NK-92 (cell line): ENCODE measurements around the gene ELOVL2.
"Not testable (repeated sequence)": the region's sequence is repeated elsewhere in the genome, so short reads cannot be mapped to it uniquely, and the experiment has no call there.

ENCODE experiments used
- DNase-seq: peaks from one replicate; lab custom pipeline; 2025; ENCODE audit not compliant: unreplicated experiment; lab: John Stamatoyannopoulos, UW

The ELOVL2 gene

GRCh38 chr6:10989587-10989986, 54.5 kb downstream of the ELOVL2 start:
- DNase-seq, result no peak

DNA sequence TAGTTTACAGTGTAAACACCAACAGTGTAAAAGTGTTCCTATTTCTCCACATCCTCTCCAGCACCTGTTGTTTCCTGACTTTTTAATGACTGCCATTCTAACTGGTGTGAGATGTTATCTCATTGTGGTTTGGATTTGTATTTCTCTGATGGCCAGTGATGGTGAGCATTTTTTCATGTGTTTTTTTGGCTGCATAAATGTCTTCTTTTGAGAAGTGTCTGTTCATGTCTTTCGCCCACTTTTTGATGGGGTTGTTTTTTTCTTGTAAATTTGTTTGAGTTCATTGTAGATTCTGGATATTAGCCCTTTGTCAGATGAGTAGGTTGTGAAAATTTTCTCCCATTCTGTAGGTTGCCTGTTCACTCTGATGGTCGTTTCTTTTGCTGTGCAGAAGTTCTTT, 59.1 kb downstream of the ELOVL2 start:
- DNase-seq, result not testable (repeated sequence)

- no peak for DNase-seq
Observed at GRCh38 chr6:10981409-10981808, 62.7 kb downstream of the ELOVL2 start.

GRCh38 chr6:10979603-10980002, 64.5 kb downstream of the ELOVL2 start:
- DNase-seq, result no peak

- no peak for DNase-seq
Observed at GRCh38 chr6:10977231-10977968, 66.7 kb downstream of the ELOVL2 start.

- DNase-seq, result no peak
Observed at GRCh38 chr6:10976571-10976970, 67.5 kb downstream of the ELOVL2 start.

DNA sequence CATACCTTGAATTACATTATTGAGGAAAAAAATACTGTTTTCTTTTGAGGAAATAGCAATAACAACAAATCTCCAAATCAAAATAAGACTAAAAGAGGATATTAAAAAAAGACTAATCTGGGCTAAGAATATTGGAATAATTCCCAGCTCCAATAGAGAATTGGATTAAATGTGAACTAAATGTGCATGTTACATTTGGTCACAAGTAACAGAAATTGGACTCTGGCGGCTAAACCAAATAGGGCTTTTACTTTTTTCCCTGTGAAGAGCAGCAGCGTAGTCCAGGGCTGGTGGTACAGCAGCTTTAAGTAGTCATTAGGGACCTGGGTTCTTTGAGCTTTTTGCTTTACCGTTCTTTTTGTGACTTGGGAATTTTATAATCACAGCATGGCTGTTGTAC, 71.9 kb downstream of the ELOVL2 start:
- no peak for DNase-seq

GRCh38 chr6:10970731-10971130, 73.4 kb downstream of the ELOVL2 start:
- DNase-seq, result no peak

GRCh38 chr6:10968776-10969175, 75.3 kb downstream of the ELOVL2 start:
- no peak for DNase-seq

GRCh38 chr6:10964684-10965083, 79.4 kb downstream of the ELOVL2 start:
- DNase-seq, result no peak

DNA sequence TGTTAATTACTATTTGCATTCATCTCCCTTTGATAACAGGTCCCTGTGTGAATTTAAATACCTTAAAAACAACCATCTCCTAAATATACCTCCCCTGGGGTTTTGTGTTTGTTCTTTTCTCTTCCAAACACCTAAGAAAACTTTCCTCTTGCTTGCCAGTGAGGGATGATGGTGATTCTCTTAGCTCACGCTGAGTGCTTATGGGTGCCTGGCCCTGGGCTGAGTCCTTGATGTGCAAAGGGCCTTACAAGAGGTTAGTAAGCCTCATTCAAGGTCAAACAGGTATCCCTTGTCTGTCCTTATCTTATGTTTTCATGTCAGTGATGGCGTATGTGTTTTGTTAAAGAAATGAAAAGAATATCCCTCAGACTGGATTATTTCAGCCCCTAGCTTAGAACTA, 81.0 kb downstream of the ELOVL2 start:
- DNase-seq, result no peak

DNA sequence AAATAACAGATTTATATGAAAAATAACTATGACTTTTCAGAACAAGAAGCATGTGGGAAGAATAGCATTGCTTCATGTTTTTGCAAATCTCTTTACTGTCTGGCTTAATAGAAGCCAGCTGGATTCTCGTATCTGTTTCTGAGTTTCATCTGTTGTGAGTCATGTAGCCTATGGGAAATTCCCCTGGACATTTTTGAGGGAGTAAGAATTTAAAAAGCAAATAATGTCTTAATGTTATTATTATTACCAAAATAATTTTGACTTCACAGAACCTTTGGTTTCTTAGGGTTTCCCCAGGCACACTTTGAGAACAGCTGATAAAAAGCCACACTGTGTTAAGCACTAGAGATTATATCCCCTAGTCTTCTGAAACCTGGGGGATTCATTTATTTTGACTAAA, 81.4 kb downstream of the ELOVL2 start:
- no peak for DNase-seq

DNA sequence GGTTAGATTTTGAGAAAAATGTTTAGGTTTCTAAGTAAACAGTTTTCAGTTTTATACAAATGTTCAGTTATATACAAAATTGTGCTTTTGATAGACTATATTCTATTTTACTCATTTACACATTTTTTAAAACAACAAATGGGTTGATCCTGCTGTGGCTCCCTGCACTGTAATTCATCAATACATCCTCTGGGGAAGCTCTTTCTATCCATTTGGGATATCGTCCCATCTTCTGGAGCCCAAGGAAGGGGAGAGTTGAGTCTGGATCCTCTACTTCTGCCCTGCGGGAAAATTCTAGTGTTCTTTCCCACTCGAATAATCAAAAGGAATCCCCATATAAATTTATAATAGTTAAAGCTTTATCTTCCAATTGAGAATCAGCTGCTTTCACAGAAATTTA, 82.3 kb downstream of the ELOVL2 start:
- no peak for DNase-seq

DNA sequence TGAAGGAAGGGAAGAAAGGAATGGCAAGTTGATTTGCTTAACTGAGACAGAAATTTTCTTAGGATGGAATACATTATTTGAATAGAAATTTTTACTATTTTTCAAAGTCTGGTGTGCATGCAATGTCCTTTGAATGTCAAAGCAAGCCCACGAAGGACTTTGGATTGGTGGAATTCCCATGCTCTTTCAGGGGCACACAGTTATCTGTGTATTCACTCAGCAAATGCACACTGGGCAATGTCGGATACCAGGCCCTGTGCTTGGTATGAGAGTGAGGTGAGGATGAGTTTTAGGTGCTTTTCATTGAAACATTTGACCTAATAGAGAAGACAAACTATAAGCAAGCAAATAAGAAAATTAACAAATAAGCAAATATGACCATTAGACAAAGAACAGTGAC, 83.9 kb downstream of the ELOVL2 start:
- DNase-seq, result no peak

DNA sequence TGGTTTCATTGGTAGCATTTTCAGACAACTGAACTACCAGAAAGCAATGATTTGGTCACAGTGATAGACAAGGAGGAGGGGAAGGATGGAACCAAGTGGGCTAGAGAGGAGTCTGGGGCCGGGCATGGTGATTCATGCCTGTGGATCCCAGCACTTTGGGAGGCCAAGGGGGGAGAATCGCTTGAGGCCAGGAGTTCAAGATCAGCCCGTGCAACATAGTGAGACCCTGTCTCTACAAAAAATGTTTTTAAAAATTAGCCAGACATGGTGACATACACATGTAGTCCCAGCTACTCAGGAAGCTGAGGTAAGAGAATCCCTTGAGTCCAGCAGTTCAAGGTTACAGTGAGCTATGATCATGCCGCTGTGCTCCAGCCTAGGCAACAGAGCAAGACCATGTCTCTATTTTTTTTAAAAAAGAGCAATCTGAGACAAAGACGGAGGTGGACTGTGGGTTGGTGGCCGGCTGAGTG, 86.7 kb downstream of the ELOVL2 start:
- no peak for DNase-seq

DNA sequence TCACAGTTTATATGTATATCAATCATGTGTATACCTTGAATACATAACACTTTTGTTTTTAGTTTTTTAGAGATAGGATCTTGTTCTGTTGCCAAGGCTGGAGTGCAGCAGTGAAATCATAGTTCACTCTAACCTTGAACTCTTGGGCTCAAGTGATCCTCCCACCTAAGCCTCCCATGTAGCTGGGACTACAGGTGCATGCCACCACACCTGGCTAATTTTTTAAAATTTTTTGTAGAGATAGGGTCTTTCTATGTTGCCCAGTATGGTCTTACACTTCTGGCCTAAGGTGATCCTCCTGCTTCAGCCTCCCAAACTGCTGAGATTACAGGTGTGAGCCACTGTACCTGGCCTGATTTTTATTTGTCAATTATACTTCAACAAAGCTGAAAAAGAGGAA, 87.3 kb downstream of the ELOVL2 start:
- no peak for DNase-seq

GRCh38 chr6:10954590-10955010, 89.5 kb downstream of the ELOVL2 start:
- DNase-seq, result no peak

DNA sequence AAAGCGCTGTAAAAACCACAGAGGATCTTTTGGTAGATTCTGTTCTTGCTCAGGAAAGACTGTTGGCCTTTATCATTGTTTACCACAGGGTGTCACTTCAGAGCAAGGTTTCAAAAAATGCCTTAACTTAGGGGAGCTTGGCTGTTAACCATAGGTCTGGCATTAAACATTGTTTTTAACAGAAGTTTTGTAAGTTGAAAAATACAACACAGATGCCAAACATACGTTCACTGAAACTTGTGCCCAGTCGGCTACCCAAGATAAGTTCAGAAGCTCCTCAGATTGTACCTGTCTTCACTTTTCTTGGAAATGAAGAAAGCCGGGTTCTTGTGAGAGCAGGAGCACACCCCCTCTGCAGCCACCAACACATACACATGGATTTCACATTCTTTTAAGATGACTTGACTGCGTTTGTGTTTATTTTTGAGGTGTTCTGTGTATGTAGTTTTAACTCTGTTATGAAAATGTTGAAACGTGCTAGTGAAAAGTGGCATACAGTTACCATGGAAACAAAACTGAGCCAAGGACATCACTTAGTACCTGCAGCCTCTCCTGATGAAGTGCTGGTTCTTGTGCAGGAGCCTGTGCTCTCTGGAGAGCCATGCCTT, 92.3 kb downstream of the ELOVL2 start:
- DNase-seq, result no peak

- DNase-seq, result no peak
Observed at GRCh38 chr6:10949579-10950490, 94.3 kb downstream of the ELOVL2 start.

GRCh38 chr6:10947966-10948365, 96.1 kb downstream of the ELOVL2 start:
- DNase-seq, result no peak

DNA sequence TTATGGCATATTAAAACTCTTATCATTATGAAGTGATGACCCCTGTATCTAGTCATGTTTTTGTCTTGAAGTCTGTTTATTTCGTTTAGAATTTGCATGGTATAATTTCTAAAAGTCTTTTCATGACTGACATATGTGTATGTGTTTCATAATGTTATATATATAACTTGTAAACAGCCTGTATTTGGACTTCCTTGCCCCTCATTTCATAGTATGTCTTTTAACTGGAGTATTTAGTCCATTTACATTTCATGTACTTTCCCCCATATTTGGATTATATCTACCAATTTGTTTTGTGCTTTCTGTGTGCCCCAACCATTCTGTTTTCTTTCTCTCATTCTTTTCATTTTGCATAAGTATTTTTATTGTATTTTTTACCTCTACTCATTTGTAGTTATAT, 98.3 kb downstream of the ELOVL2 start:
- DNase-seq, result no peak

DNA sequence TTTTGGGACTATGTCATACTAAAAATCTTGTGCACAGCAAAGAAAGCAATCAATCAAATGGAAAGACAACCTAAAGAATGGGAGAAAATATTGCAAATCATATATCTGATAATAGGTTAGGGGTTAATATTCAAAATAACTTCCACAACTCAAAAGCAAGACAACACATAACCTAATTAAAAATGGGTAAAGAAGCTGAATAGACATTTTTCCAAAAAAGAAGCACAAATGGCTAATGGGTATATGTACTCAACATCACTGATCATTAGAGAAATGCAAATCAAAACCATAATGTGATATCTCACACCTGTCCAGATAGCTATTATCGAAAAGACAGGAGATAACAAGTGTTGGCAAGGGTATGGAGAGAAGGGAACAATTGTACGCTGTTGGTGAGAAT, 104.3 kb downstream of the ELOVL2 start:
- DNase-seq, result no peak
